Activated naive CD4-positive, alpha-beta T cell treated with anti-CD3 and anti-CD28 coated beads, Interleukin-2, amount 50 U/mL, for 72 hours (primary cell): ENCODE results near the gene ANKRD1. TPM values are rescaled to one million over a fixed set of nuclear protein-coding genes. Genes with fewer than 3 reads are reported as not detected.

Experiments used
- ATAC-seq, 2 donors: fragments of 150-1000 bp; cut with Tn5 transposase; 2 replicates each; pipeline ENCODE4 v1.10.0; 2021; ENCODE audit warnings: mild to moderate bottlenecking in 2 of 2, moderate library complexity in 2 of 2
- DNase-seq, 2 donors: peaks; one replicate each; pipeline ENCODE4 v3.0.0; 2021 to 2022; ENCODE audit warnings: low spot score in 2 of 2
- H3K27ac Mint-ChIP-seq, 2 donors: one replicate each; pipeline ENCODE4 v1.8.0; 2022; ENCODE audit warnings: mild to moderate bottlenecking in 2 of 2, mixed read lengths in 2 of 2
- H3K36me3 Mint-ChIP-seq, 2 donors: one replicate each; pipeline ENCODE4 v1.8.0; 2022; ENCODE audit warnings: mixed read lengths in 2 of 2
- H3K9me3 Mint-ChIP-seq, 2 donors: one replicate each; pipeline ENCODE4 v1.8.0; 2022; ENCODE audit warnings: mixed read lengths in 2 of 2
- total RNA-seq, 2 donors: library from RNA; stranded (reverse); gene quantifications; one replicate each; pipeline ENCODE4 v1.2.3, GENCODE V29; 2022

The ANKRD1 gene
- not detected for total RNA-seq

DNA sequence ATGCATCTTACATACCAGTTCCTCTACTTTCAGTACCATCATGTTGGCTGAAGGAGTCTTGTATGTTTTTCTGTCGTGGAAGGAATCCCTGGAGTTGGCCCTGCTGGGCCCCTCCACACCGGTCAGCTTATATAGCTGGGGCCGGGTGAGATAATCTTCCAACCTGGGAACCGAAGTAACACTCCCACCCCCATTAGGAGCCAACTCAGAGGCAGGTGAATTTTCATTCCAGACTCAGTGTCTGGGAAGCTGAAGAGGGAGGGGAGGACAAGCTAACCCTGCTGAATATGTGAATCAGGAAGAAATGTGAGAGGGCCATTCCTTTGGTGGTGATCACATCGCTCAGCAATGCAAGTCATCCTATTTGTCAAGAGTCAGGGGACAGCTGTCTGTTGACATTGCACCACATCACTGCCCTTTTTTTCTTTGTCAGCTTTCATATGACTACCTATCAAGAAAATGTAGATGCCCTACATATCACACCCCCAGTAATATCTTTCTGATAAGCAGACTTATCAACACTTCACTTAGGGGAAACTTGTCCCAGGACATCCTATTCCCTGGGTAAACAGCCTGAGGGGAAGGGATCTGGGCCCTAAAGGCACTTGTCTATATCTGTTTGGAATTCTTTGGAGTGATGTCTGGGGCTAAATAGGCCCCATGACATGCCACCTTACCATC is at the start of gene ANKRD1:
Gene ANKRD1 (minus strand): TSS at position 102 of the 681 bp plus-strand sequence. CDS start 60 bp downstream, at position 42.
- no peak for DNase-seq
- Mint-ChIP-seq H3K9me3 (no peaks in the 10 kb centered on the region), H3K27ac (no peak within 1 kb of the TSS), H3K36me3 (no peaks in the 10 kb centered on the region)
- ATAC-seq, result no peak

DNA sequence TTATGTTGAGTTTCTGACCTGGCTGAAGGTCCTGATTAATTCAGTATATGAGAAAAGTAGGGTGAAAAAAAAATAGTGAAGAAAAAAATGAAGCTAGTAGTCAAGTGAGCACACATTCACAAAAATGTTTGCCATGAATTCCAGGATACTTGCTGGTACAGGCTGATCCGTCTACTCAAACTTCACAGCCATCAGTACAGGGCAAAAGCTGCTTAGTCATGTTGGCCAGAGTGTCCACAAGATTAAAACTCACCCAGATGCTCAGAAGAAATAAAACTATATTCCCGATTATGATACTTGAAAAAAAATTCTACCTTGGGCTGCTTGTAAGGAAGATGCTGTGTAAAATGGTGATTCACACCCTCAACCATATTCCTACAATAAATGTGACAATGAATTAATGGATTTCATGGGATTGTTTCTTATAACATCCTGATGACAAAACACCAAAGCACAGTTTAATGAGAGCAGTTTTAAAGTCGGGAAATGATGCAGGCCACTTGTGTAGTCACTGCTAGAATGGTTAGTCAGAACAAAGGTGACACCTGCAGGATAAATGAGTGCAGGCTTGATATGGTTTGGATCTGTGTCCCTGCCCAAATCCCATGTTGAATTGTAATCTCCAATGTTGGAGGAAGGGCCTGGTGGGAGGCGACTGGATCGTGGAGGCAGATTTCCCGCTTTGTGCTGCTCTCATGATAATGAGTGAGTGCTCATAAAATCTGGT is 49.2 kb upstream of the ANKRD1 start:
- ATAC-seq (no peak), DNase-seq (no peak)
- no peaks in the 10 kb centered on the region for H3K9me3 Mint-ChIP-seq

DNA sequence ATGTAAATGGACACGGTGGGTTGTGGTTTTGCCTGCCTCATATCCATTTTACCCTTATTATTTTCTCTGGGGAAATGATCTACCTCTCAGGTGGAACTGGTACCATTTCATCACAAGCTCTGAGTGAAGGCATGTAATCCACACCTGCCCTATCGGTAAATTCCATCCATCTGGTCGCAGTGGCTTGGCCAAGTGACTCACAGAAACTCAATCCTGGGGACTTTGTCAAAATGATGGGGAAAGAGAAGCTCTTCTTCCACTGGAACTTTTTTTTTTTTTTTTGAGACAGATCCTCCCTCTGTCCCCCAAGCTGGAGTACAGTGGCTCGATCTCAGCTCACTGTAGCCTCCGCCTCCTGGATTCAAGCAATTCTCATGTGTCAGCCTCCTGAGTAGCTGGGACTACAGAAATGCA is 48.2 kb upstream of the ANKRD1 start:
- Mint-ChIP-seq H3K9me3 (no peaks in the 10 kb centered on the region), H3K36me3 (no peaks in the 10 kb centered on the region), H3K27ac (no peak overlapping the region)
- ATAC-seq, result no peak
- DNase-seq, result no peak

More for the DNA sequence above, 49.2 kb upstream of the ANKRD1 start:
- H3K36me3 Mint-ChIP-seq, result no peaks in the 10 kb centered on the region
- no peak overlapping the region for H3K27ac Mint-ChIP-seq

DNA sequence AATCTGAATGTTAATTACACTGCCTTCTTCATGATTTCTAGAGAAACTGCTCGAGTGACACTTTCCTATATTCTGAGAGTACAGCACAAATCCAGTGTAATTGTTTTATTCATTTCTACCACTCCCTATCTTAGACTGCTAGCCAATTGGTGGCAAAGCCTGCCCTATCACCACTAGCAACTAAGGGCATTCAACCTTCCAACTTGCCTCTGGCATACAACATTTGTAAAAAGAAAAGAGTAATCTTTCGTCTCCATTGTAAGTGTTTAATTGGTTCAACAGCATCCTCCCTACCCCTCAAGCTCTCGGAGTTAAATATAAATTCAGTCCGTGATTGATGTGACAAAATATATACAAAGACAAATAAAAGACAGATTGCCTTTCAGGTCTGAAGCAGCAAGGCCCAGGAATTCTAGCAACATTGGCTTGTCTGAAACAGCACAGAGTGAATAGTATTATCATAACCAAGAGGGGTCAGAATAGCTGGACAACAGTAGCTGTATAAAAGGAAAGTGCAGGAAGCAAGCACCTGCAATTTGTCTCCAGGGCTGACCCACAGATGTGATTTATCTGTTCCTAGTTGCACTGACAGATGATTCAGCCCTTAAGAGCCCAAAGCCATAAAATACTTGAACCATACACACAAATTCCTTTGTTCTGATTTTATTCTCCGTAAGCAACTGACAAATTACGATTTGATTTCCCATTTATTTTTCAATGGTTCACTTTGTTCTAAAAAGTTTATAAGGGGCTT is 47.6 kb upstream of the ANKRD1 start:
- ATAC-seq (no peak), DNase-seq (no peak)
- Mint-ChIP-seq H3K27ac (no peak overlapping the region), H3K36me3 (no peaks in the 10 kb centered on the region), H3K9me3 (no peaks in the 10 kb centered on the region)

DNA sequence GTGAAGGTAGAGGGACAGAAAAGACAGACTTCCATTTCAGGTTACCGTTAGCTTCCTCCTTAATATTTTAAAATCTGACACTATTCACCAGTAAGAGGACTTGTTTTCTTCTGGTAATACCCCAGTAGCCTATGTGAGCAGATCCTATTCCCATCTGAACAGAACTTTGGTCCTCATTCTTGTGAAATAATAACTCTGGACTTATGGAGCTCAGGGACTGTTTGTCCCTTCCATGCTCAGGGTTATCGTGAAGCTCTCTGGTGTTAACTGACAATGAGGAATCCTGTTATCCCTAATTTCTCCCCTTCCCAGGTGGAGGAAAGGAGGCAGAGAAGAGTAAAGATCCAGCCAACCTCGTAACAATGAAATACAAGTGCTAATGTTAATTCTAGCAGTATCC is 47.0 kb upstream of the ANKRD1 start:
- Mint-ChIP-seq H3K27ac (no peak overlapping the region), H3K36me3 (no peaks in the 10 kb centered on the region), H3K9me3 (no peaks in the 10 kb centered on the region)
- ATAC-seq, result no peak
- DNase-seq, result no peak

DNA sequence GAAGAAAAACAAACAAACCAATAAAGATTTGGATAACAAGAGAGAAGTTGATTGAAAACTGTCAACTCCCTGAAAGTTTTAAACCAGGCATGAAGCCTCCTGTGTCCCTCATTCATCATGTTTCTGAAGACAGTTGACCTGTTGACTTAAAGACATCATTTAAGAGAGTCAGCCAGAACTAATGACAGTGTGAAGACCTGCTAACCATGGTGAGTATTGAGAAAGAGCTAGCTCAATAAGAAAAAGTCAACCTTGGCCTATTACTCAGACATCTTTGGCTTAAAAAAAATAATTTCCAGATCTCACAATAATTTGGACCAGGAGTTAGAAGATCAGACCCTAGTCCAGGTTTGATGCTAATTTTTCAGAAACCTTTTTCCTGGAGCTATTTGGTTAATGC is 45.3 kb upstream of the ANKRD1 start:
- H3K27ac Mint-ChIP-seq, result no peak overlapping the region
- ATAC-seq, result no peak
- no peak for DNase-seq
- H3K36me3 Mint-ChIP-seq, result no peaks in the 10 kb centered on the region
- no peaks in the 10 kb centered on the region for H3K9me3 Mint-ChIP-seq

DNA sequence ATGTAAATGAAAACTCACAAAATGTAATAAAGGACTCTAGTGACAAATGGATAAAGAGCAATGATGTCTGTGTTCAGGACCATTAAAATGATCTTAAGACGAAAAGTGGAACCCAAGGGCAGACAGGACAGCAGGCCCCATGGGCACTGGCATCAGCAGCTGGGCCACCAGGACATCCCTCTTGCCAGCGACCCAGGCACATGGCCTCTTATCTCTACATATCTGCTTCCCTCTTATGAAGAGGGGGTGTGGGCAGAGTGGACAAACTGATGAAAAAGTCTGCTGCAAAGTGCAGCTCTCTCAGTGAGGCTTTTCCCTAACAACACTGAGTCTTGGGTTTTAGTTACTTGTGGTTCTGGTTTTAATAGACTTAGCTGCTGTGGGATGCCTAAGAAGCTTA is 44.8 kb upstream of the ANKRD1 start:
- Mint-ChIP-seq H3K36me3 (no peaks in the 10 kb centered on the region), H3K9me3 (no peaks in the 10 kb centered on the region), H3K27ac (no peak overlapping the region)
- ATAC-seq (no peak), DNase-seq (no peak)

DNA sequence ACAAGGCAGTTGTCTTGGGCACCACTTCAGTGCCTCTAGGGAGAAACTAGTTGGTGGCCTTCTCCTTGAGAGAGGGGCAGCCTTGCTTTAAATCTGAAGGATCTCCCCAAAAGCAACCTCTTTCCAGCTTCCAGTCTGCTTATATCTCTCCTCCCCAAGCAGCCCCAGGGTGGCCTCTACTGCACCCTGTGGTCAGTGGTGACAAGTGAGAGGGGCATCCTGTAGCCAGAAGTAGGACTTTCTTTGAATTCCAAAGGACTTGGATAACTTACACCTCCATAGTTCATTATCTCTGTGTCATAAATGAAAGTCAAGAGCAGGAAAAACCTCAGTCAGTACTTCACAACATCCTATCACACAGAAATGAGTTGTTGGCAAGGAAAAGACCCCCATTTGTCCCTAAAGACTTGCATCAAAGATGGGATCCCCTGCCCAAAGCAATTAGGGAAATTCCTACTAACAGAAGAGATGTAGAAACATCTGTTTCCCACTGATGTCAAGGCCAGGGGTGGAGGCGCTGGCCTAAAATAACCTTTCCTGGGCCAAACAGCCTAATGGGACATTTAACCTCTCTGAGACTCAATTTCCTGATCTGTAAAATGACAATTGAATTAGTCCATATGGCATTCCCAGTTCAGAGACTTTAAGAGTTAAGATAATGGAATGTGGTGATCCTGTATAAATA is 44.0 kb upstream of the ANKRD1 start:
- DNase-seq, result no peak
- no peak for ATAC-seq
- H3K9me3 Mint-ChIP-seq, result no peaks in the 10 kb centered on the region
- no peak overlapping the region for H3K27ac Mint-ChIP-seq
- no peaks in the 10 kb centered on the region for H3K36me3 Mint-ChIP-seq

DNA sequence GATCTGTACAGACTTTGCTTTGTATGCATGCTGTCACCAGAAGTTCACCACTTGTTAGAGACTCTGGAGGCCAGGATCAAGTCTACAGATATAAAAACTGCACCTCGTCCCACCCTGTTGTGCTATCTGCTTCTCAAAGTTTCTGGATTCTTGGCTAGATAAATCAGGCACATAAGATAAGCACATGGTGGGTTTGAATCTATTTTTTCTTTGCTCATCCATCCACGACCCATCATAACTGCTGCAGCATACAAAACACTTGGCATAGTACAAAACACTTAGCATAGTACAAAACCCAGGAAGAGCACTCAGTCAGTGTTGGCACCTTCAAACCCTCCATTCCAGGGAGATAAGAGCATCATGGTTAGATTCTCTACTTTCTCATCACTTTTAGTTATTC is 42.4 kb upstream of the ANKRD1 start:
- H3K9me3 Mint-ChIP-seq, result no peaks in the 10 kb centered on the region
- H3K27ac Mint-ChIP-seq, result no peak overlapping the region
- no peak for ATAC-seq
- DNase-seq, result no peak
- no peaks in the 10 kb centered on the region for H3K36me3 Mint-ChIP-seq

DNA sequence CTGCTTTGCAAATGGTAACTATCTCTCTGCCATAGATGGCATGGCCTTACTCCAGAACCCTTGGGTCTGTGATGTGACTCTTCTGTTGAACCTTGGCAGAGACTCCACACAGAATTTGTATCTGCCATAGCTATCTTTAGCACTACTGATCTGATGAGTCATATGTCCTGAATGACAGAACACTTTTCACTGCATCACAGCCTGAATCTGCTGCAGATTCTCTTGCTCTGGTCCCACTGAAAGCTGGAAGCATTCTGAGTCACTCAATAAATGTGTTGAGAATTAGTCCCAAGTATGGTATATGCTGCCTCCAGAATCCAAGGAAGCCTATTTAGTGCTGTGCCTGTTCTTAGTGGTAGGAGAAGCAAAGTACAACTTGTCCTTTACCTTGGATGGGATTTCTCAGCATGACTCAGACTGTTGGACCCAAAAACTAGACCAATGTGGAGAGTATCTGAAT is 39.5 kb upstream of the ANKRD1 start:
- H3K9me3 Mint-ChIP-seq, result no peaks in the 10 kb centered on the region
- ATAC-seq, result peak; percentile 57 to 91
- no peak for DNase-seq
- H3K36me3 Mint-ChIP-seq, result no peaks in the 10 kb centered on the region
- peak overlapping the region in 1 of 2 donors; percentile 10 for H3K27ac Mint-ChIP-seq

DNA sequence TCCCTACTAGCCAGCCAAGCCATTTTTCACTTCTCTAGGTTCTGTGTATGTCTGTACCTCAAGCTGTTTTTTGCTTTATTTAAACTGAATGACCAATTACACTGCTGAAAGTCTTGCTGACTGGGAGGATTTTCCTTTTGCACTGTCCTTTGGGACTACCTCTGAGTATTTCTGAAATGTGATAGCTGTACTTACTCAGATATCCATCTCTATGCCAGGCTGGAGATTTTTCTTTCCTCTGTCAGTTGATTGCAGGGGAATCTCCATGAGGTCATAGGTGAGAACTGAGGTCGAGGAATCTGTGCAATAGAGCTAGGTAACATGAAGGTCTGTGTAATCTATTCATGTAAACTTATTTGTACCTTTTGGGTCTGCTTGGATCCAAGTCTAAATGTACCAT is 38.9 kb upstream of the ANKRD1 start:
- DNase-seq (no peak), ATAC-seq (no peak)
- no peaks in the 10 kb centered on the region for H3K36me3 Mint-ChIP-seq
- no peak overlapping the region for H3K27ac Mint-ChIP-seq
- H3K9me3 Mint-ChIP-seq, result no peaks in the 10 kb centered on the region

DNA sequence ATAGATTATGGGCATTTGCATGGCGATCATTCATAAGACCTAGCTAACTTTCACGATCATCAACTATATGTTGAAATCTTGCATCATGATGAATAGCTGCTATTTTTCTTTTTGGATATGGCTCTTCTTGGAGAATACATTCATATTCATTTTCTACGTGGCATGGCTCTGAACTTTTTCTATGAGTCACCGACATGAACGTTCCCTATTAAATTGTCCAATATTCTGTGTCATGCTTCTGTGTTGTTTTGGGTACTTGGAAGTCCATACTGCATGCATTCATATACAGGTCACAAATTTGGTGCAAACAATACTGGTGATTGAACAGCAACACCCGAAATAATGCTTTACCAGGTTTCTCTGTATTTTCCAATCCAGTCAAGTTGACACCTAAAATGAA is 37.9 kb upstream of the ANKRD1 start:
- H3K36me3 Mint-ChIP-seq, result peaks cover 0 to 4% of the 10 kb centered on the region in 2 donors
- no peak for DNase-seq
- H3K27ac Mint-ChIP-seq, result no peak overlapping the region
- H3K9me3 Mint-ChIP-seq, result peaks cover 0 to 3% of the 10 kb centered on the region in 2 donors
- ATAC-seq, result no peak

DNA sequence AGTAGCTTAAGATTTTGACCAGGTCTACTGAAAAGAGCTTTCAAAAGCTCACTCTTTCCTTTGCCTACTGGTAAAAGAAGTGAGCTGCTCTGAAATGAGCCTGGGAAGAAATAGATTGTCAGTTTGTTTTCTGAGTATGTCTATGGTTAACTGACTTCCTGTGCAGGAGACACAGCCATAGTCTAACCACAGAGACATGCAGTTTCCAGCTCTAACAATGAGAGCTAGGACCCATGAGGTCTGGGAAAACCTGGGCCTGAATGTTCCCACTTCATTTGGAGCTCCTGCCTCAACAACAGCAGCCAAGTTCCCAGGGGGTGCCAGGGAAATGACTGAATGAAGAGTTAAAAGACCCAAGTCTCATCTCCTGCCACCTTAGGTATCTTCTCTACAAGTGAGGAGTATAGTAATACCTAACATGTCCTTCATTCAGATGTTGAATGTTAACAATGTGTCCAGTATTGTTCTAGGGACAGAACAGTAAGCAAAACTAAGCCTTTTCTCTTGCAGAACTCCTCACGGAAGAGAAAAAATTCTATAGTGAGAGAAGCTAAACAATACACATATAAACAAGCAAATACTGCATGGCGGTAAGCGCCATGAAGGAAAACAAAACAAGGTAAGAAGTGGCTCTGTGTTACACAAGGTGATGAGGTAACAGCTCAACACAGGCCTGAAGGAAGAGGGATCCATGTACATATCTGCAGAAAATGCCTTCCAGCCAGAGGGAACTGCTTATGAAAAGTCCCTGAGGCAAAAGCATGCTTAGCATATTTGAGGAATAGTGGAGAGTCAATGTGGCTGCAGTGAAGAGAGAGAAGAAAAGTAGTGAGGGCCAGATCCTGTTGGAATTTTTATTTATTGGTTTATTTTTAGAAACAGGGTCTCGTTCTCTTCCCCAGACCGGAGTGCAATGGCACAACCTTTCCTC is 26.4 kb upstream of the ANKRD1 start:
- peak overlapping the region in 1 of 2 donors; percentile 58 for H3K27ac Mint-ChIP-seq
- DNase-seq (peak in 1 of 2 donors; percentile 7), ATAC-seq (peak in 1 of 2 donors; percentile 70)
- H3K36me3 Mint-ChIP-seq, result peaks cover 1 to 8% of the 10 kb centered on the region in 2 donors
- H3K9me3 Mint-ChIP-seq, result peaks cover 0 to 6% of the 10 kb centered on the region in 2 donors

DNA sequence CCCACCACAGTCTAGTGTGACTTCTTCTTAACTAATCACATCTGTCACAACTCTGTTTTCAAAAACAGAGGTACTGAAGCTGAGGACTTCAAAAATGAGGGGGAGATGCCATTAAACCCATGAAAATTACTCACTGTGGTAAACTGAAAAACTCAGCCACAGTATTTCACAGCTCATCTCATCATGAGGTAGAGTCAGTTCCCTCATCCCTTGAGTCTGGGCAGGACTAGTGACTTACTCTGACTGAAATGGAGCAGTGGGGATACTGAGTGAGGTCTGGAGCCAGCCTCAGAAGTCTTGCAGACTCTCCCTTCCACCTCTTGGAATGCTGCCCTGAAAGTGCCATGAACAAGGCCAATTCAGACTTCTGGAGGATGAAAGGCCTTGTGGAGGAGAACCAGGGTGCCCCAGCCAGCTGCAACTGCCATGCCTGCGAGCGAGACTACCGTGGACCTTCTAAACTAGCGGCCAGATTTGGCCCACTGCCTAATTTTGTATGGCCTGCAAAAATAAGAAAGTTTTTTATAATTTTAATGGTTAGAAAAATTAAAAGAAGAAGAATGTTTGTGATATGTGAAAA is 24.7 kb upstream of the ANKRD1 start:
- DNase-seq (peak in 1 of 2 donors; percentile 3), ATAC-seq (peak in 1 of 2 donors; percentile 91)
- peaks cover 0 to 7% of the 10 kb centered on the region in 2 donors for H3K36me3 Mint-ChIP-seq
- H3K9me3 Mint-ChIP-seq, result peaks cover 0 to 5% of the 10 kb centered on the region in 2 donors
- peak overlapping the region in 1 of 2 donors; percentile 50 for H3K27ac Mint-ChIP-seq

DNA sequence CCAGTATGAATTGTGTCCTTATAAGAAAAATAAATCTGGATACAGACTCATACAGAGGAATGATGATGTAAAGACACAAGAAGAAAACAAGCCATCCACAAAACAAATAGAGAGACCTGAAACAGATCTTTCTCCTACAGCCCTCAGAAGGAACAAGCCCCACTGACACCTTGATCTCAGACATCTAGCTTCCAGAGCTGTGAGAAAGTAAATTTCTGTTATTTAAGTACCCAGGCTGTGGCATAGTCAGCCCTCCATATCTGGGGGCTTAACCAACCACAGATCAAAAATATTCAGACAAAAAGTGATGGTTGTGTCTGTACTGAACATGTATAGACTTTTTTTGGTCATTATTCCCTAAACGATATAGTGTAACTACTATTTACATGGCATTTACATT is 23.9 kb upstream of the ANKRD1 start:
- DNase-seq (no peak), ATAC-seq (no peak)
- H3K36me3 Mint-ChIP-seq, result peaks cover 0 to 7% of the 10 kb centered on the region in 2 donors
- H3K9me3 Mint-ChIP-seq, result peaks cover 0 to 5% of the 10 kb centered on the region in 2 donors
- H3K27ac Mint-ChIP-seq, result no peak overlapping the region
